Stimulated activated CD8-positive, alpha-beta memory T cell treated with anti-CD3 and anti-CD28 coated beads, Interleukin-7, amount 100 ng/mL, for 1 hour (primary cell): ENCODE results near the gene LIN7A.

Source experiments
- DNase-seq, 2 donors: peaks; one replicate each; pipeline ENCODE4 v3.0.0-alpha.2; 2020; ENCODE audit warnings: low read depth in 2 of 2

LIN7A gene

DNA sequence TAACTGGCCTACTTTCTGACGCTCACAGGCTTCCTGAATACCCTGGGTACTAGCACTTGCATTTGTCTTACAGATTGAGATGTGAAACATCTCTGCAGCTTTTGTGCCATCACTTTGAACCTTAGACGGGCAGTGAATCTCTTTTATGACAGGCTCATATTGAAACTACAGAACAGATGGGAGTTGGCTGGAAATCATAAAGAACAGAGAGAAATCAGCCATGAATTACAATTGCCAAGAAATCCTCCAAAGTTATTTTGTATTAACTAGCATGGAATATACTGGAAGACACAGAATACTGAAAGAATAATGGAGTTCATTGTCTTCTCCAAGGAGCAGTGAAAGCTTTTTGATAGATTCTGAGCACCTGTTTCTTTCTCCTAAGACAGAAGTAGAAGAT is 188.3 kb downstream of the LIN7A start:
- DNase-seq: no peak

DNA sequence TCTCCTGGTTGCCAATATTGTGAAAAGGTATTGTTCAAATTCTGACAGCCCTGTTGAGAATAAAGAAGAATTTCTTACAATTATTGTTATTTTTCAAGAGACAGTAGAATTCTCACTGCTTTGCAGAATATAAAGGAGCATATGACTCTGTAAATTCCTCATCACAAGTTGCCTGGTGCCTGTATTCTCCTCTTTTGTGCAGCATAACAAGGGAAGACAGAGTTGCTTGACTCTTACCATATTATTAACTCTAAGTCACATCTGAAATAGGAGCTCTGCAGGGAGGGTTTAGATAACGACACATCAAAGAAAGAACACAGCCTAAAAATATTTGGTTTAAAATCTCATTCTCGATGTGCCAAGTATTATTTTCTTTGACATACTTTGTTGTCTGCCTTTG is 189.9 kb downstream of the LIN7A start:
- DNase-seq: no peak

DNA sequence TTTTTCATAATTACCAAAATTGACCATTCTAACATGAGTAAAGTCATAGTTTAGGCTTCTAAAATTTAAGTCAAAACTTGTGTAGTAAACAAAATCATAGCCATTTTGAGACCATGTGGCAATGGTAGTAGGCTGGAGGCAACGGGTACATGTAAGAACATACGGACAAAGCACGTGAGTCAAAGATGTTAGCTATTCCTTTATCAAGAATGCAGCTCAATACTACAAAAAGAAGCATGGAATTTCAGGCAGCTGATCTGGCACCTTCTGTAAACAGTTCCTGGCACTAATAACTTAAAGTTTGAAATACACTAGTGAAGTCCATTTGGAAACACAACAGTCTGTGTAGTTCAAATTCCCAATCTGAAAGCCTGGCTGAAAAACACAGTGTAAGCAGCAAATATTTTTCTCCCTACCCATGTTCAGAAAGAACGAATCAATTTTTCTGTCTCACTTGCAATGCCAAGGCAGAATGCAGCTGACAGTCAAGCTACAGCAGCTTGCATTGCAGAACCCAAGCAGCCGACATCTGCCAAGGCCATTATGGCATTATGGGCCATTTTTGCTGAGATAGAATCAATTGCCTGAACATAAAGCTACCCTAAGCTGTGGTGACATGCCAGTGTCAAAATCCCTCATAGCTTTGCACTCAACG is 191.8 kb downstream of the LIN7A start:
- DNase-seq: no peak
